GM18511 (cell line): ENCODE data around the gene RAB39A.

ENCODE experiments used
- ATAC-seq: cut with Tn5 transposase; IDR thresholded peaks from one replicate; pipeline ENCODE4 v1.9.1; 2021; ENCODE audit warnings: mild to moderate bottlenecking, moderate library complexity; ENCODE audit not compliant: unreplicated experiment

Gene RAB39A

GRCh38 chr11:107961480-107961879 lies 33.2 kb downstream of the RAB39A start:
- ATAC-seq = no peak

GRCh38 chr11:107962181-107962580 lies 33.9 kb downstream of the RAB39A start:
- ATAC-seq = no peak

- ATAC-seq = no peak
Measured at GRCh38 chr11:107963091-107963490, 34.8 kb downstream of the RAB39A start.

GRCh38 chr11:107969219-107969618 lies 41.0 kb downstream of the RAB39A start:
- no peak for ATAC-seq

- ATAC-seq = no peak
Measured at GRCh38 chr11:107970049-107970448, 41.8 kb downstream of the RAB39A start.

- no peak for ATAC-seq
Measured at GRCh38 chr11:107973641-107974040, 45.4 kb downstream of the RAB39A start.

GRCh38 chr11:107988397-107989158 lies 60.3 kb downstream of the RAB39A start:
- ATAC-seq = no peak

- ATAC-seq = no peak
Measured at GRCh38 chr11:107991868-107992414, 63.7 kb downstream of the RAB39A start.

GRCh38 chr11:107996006-107996776 lies 67.9 kb downstream of the RAB39A start:
- ATAC-seq = no peak

- ATAC-seq = no peak
Measured at GRCh38 chr11:107998761-107999160, 70.5 kb downstream of the RAB39A start.

- ATAC-seq = peak; percentile 93
Measured at GRCh38 chr11:107999759-108000455, 71.7 kb downstream of the RAB39A start.

GRCh38 chr11:108002476-108002875 lies 74.2 kb downstream of the RAB39A start:
- no peak for ATAC-seq

- no peak for ATAC-seq
Measured at GRCh38 chr11:108003623-108004022, 75.4 kb downstream of the RAB39A start.

GRCh38 chr11:108007819-108008218 lies 79.6 kb downstream of the RAB39A start:
- no peak for ATAC-seq

- peak; percentile 91 for ATAC-seq
Measured at GRCh38 chr11:108008656-108009496, 80.6 kb downstream of the RAB39A start, which contains the start of gene CUL5. Gene CUL5, plus strand, starts transcription at chr11:108008898. Its CDS starts 451 bp downstream, at chr11:108009349.

- ATAC-seq = peak; percentile 17
Measured at GRCh38 chr11:108009497-108010370, 81.5 kb downstream of the RAB39A start.

- no peak for ATAC-seq
Measured at GRCh38 chr11:108012139-108012725, 84.0 kb downstream of the RAB39A start.
